AG20443 (cell line): ENCODE data around the gene POP7.
A peak's percentile ranks its signal among the peaks of the same experiment; 100 is the strongest.

ENCODE experiments used
- DNase-seq: peaks from one replicate; pipeline ENCODE4 v3.0.0; 2012; ENCODE audit warnings: low spot score, mixed read lengths

The POP7 gene

DNA sequence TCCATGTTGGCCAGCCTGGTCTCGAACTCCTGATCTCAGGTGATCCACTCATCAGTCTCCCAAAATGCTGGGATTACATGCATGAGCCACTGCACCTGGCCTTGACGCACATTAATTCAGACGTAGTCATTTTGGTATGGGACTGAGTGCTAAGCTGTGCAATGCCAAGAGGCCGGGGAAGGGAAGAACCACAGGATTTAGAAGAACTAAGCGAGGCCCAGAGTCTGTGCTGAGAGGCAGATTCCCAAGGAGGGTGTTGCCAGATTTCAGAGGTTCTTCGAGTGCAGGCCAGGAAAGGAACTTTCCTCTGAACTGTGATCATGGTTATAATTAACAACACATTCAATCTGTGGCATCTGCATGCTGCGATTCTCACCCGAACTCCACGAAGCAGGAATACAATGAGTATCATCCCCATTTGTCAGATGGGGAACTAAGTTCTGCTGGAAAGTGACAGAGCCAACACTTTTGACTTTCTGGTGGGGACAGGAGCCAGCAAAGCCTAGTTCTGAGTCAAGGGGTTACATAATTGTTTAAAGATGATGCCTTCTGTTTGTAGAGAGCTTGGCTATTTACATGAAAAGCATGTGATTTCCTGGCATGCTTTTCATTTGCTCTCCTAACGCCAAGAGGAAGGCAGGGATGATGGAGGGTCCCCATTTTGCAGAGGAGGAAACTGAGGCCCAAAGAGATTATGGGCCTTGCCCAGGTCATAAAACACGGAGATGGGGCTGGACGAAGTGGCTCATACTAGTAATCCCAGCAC is 21.3 kb downstream of the POP7 start:
- peak; percentile 90 for DNase-seq

GRCh38 chr7:100728196-100728595 is 22.3 kb downstream of the POP7 start:
- DNase-seq, result no peak

DNA sequence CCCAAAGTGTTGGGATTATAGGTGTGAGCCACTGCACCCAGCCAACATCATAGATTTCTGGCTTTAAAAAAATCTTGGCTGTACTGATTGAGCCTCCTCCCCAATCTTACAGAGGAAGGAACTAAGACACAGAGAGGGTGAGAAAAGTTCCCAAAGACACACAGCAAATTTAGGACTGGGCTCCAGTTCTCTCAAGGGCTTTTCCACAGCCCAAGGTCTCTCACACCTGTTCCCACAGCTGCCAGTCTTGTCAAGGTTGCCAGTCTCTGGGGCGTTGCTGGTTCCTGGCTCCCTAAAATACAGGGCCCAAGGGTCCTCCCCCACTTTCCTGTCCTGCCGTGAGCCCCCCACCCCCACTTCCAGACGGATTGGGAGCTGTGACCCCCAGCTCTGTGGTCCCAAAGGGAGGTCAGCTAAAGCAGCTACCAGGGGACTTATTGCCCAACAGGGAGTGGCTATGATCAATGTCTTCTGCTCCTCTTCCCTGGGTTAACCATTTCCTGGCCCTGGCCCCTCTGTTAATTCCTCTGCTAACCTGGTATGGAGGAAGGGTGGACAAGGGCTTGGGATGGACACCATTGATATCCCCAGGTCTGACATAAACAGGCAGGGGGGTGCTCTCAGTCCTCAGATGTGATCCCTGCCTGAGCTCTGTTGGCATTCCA is 24.3 kb downstream of the POP7 start:
- DNase-seq, result no peak

GRCh38 chr7:100731937-100732636 is 26.2 kb downstream of the POP7 start:
- no peak for DNase-seq

DNA sequence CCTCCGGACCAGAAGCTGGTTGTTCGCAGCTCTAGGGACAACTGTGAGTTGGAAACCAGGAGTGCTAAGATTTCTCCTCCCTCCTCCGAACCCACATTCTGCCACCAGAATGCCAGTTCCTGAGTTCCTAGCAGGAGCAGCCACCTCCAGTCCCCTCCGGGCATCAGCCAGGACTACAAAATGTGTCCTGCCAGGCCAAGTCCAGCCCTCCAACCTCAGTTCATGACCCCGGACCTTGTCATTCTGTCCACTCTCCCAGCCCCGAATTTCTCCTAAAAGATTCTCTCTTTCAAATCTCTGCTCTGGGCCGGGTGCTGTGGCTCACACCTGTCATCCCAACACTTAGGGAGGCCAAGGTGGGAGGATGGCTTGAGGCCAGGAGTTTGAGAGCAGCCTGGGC is 29.8 kb downstream of the POP7 start:
- no peak for DNase-seq

GRCh38 chr7:100736671-100737070 is 30.8 kb downstream of the POP7 start:
- DNase-seq, result no peak

- no peak for DNase-seq
These were observed 34.0 kb downstream of the POP7 start for GRCh38 chr7:100739934-100740333.

GRCh38 chr7:100744605-100745004 is 38.7 kb downstream of the POP7 start:
- DNase-seq, result no peak

DNA sequence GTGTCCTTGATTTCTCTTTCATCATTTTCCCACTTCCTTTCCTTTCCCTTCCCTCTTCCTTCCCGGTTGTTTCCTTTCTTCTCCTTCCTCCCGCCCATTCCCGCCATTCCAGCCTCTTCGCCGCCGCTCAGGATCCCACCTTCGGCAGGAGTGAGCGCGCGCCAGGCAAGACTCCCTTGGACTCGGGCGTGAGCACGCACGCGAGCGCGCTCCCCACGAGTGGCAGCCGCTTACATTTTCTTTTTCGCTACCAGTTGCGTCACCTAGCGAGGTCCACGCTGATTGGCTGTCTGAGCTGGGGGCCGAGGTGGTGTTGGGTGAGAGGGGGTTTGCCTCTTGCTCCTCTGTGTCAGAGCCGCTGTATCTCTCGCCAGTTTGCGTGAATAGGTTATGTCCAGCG is 39.3 kb downstream of the POP7 start:
- peak; percentile 82 for DNase-seq

GRCh38 chr7:100752994-100753393 is 47.1 kb downstream of the POP7 start:
- DNase-seq, result no peak

DNA sequence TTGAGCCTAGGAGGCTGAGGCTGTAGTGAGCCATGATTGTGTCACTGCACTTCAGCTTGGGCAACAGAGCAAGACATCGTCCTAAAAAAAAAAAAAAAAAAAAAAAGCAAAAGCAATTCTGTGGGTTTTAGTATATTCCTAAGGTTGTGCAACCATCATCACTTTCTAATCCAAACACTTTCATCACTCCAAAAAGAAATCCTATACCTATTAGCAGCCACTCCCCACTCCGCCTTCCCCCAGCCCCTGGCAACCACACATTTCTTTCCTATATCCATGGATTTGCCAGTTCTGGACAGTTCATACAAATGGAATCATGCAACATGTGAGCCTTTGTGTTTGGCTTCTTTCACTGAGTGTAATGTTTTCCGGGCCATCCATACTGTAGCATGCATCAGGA is 47.8 kb downstream of the POP7 start:
- DNase-seq, result no peak
